ENCODE data around the gene FXYD3.

FXYD3 gene

DNA sequence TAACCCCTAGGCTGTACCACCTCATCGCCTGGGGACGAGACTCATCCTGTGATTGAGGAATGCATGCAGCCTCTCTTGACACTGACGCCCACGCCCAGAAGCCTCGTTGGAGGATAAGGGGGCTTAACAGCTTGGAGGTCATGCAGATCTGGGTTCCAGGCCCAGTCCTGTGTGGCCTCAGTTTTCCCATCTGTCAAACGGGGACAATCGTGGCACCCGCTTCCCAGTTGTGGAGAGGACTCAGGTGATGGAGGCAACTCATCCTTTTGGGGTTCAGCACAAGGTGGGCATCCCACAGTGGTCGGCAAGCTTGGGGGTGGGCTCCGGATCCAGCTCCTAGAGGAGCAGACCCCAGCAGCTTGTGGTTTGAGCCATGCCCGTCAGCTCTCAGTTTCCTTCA is 20.6 kb downstream of the FXYD3 start:
- Histone ChIP-seq H3K4me2 (no peak overlapping the region), H2AFZ (ENCODE audit: low read depth) (no peak overlapping the region), H3K9ac (no peak overlapping the region), H3K4me1 (ENCODE audit: low read depth, poor library complexity, severe bottlenecking) (no peaks in the 10 kb centered on the region), H3K36me3 (ENCODE audit: insufficient read depth) (no peaks in the 10 kb centered on the region), H3K27ac (no peak overlapping the region), H3K79me2 (ENCODE audit: insufficient read depth, low read depth) (no peaks in the 10 kb centered on the region), H3K27me3 (ENCODE audit: insufficient read depth, low read depth) (peaks cover 8% of the 10 kb centered on the region; the same call in 1 of the 2 replicates), H3K4me3 (IDR thresholded peaks at IDR 0.05; ENCODE audit: insufficient read depth, low read depth, low read length) (no peak overlapping the region), H4K20me1 (ENCODE audit: insufficient read depth) (no peaks in the 10 kb centered on the region)
- no peak for TF ChIP-seq CTCF (conservative IDR thresholded peaks at IDR 0.05; ENCODE audit: low read depth, low read length)

GRCh38 chr19:35136977-35137702 is 21.5 kb downstream of the FXYD3 start:
- no peaks in the 10 kb centered on the region for H4K20me1 ChIP-seq (ENCODE audit: insufficient read depth)
- H3K4me3 ChIP-seq (IDR thresholded peaks at IDR 0.05; ENCODE audit: insufficient read depth, low read depth, low read length) = no peak overlapping the region
- no peak overlapping the region for H3K27ac ChIP-seq
- H3K27me3 ChIP-seq (ENCODE audit: insufficient read depth, low read depth) = peaks cover 6% of the 10 kb centered on the region; the same call in 1 of the 2 replicates
- H2AFZ ChIP-seq (ENCODE audit: low read depth) = no peak overlapping the region
- no peak overlapping the region for H3K4me2 ChIP-seq
- no peak for TF ChIP-seq CTCF (conservative IDR thresholded peaks at IDR 0.05; ENCODE audit: low read depth, low read length)
- H3K4me1 ChIP-seq (ENCODE audit: low read depth, poor library complexity, severe bottlenecking) = peaks cover 7% of the 10 kb centered on the region
- no peak overlapping the region for H3K9ac ChIP-seq
- H3K36me3 ChIP-seq (ENCODE audit: insufficient read depth) = no peaks in the 10 kb centered on the region
- H3K79me2 ChIP-seq (ENCODE audit: insufficient read depth, low read depth) = no peaks in the 10 kb centered on the region

GRCh38 chr19:35138305-35138892 is 22.8 kb downstream of the FXYD3 start, which contains the start of gene FXYD1:
TSS of gene FXYD1 (plus strand) at chr19:35138824. CDS start at chr19:35140080, 1,256 bp downstream.
- no peaks in the 10 kb centered on the region for H3K36me3 ChIP-seq (ENCODE audit: insufficient read depth)
- H3K9ac ChIP-seq = no peak within 1 kb of the TSS
- H3K4me2 ChIP-seq = no peak within 1 kb of the TSS
- no peaks in the 10 kb centered on the region for H4K20me1 ChIP-seq (ENCODE audit: insufficient read depth)
- H3K27ac ChIP-seq = no peak within 1 kb of the TSS
- no peak within 1 kb of the TSS for H3K4me3 ChIP-seq (IDR thresholded peaks at IDR 0.05; ENCODE audit: insufficient read depth, low read depth, low read length)
- no peak within 1 kb of the TSS for H2AFZ ChIP-seq (ENCODE audit: low read depth)
- no peaks in the 10 kb centered on the region for H3K79me2 ChIP-seq (ENCODE audit: insufficient read depth, low read depth)
- no peak for TF ChIP-seq CTCF (conservative IDR thresholded peaks at IDR 0.05; ENCODE audit: low read depth, low read length)
- peaks cover 7% of the 10 kb centered on the region; the same call in 1 of the 2 replicates for H3K27me3 ChIP-seq (ENCODE audit: insufficient read depth, low read depth)
- peaks cover 7% of the 10 kb centered on the region for H3K4me1 ChIP-seq (ENCODE audit: low read depth, poor library complexity, severe bottlenecking)

DNA sequence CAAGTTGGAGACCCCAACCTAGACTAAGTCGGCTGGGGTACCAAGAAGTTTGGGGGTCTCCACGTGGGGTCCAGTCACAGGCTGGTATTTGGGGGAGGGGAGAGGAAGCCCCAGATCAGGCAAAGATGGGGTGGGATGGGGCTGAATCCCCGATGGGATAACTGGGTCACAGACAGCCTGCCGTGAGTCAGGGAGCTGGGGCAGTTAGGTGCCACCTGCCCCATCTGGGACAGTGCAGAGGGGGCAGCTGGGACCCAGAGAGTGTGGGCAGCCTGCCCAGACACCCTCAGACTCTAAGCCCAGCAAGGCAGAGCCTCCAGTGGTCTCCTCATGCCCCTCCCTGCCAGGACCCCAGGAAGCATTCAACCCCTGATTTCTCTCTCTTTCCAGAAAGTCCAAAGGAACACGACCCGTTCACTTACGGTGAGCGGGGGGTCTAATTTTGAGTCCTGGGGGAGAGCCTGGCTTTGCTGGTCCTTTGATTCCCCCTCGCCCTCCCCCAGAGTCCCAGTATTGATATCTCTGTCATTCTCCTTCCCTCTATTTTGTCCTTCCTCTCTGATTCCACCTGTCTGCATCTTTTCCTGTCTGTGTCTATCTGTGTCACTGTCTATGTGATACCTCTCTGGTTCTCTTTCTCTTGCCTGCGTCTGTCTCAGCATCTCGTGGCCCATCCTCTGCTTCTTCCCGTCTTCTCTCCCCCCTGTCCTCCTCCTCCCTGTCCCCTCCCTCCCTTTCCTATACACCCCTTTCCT is 24.8 kb downstream of the FXYD3 start:
- no peak overlapping the region for H3K9ac ChIP-seq
- H3K27me3 ChIP-seq (ENCODE audit: insufficient read depth, low read depth) = peaks cover 13% of the 10 kb centered on the region; the same call in 1 of the 2 replicates
- no peak overlapping the region for H3K4me3 ChIP-seq (IDR thresholded peaks at IDR 0.05; ENCODE audit: insufficient read depth, low read depth, low read length)
- peak overlapping the region; percentile 57; the same call in 1 of the 2 replicates for H2AFZ ChIP-seq (ENCODE audit: low read depth)
- peaks cover 7% of the 10 kb centered on the region for H3K4me1 ChIP-seq (ENCODE audit: low read depth, poor library complexity, severe bottlenecking)
- H3K4me2 ChIP-seq = peak overlapping the region; percentile 39; the same call in 1 of the 2 replicates
- no peaks in the 10 kb centered on the region for H3K36me3 ChIP-seq (ENCODE audit: insufficient read depth)
- TF ChIP-seq CTCF (conservative IDR thresholded peaks at IDR 0.05; ENCODE audit: low read depth, low read length) = no peak
- no peaks in the 10 kb centered on the region for H3K79me2 ChIP-seq (ENCODE audit: insufficient read depth, low read depth)
- H3K27ac ChIP-seq = no peak overlapping the region
- no peaks in the 10 kb centered on the region for H4K20me1 ChIP-seq (ENCODE audit: insufficient read depth)
